Measurements from ENCODE around the gene ARHGAP44. TPM values are rescaled to one million over a fixed set of nuclear protein-coding genes. Genes with fewer than 3 reads are reported as not detected.

ARHGAP44 gene
- total and polyA plus RNA-seq, 2 donors (not counting 1 experiment from before 2014, with no cell fraction given) = 0.78 to 11.6 TPM

DNA sequence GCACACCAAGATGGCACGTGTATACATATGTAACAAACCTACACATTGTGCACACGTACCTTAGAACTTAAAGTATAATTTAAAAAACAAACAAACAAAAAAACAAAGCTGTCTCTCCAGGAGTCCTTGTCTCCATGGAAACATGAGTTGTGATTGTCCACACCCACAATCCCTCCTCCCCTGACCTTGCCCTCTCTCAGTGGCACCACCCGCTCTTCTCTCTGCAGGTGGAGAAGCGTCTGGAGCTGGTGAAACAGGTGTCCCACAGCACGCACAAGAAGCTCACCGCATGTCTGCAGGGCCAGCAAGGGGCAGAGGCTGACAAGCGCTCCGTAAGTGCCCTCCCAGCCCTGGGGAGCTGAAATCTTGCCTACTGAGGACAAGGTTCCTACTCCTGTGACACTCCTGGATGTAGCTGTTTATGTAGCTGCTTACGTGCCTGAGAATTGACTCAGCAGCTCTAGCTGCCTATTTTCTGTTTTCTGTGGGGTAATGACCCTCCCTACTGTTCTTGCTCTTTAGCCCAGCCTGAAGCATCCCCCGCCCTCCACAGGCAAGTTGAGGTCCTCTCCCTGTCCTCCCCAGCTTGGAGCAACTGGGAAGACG is 107.0 kb downstream of the ARHGAP44 start:
- no peak for DNase-seq
- POLR2A ChIA-PET = no interaction called here
- Mint-ChIP-seq H3K27me3 (no peaks in the 10 kb centered on the region), H3K4me3 (no peak overlapping the region), H3K4me1 (no peaks in the 10 kb centered on the region), H3K27ac (no peak overlapping the region), H3K9me3 (ENCODE audit: insufficient read depth) (no peaks in the 10 kb centered on the region)
- Histone ChIP-seq H3K4me3 (ENCODE audit: control extremely low read depth in 1 of 5, extremely low read depth in 1 of 5, insufficient read depth in 1 of 5, low read depth in 2 of 5, low read length in 4 of 5) (no peak overlapping the region), H2AFZ (ENCODE audit: insufficient read depth, low read depth, low read length, poor library complexity, severe bottlenecking) (no peak overlapping the region), H4K20me1 (ENCODE audit: control insufficient read depth, insufficient read depth, low read length, poor library complexity, severe bottlenecking) (no peaks in the 10 kb centered on the region), H3K4me2 (replicated peaks; ENCODE audit: low read depth, low read length, poor library complexity, severe bottlenecking) (no peak overlapping the region), H3K9ac (ENCODE audit: low read length) (no peak overlapping the region), H3K9me3 (ENCODE audit: control extremely low read depth in 1 of 3, control insufficient read depth in 2 of 3, insufficient read depth in 1 of 3, low read length in 2 of 3) (peaks cover 0 to 18% (median 3%) of the 10 kb centered on the region in 3 donors), H3K27ac (ENCODE audit: low read length in 2 of 2) (no peak overlapping the region), H3K4me1 (ENCODE audit: control insufficient read depth in 2 of 2, insufficient read depth in 2 of 2, low read length in 2 of 2) (no peaks in the 10 kb centered on the region), H3K36me3 (replicated peaks in 1 of 2; ENCODE audit: control extremely low read depth in 1 of 2, control insufficient read depth in 1 of 2, extremely low read depth in 1 of 2, insufficient read depth in 2 of 2, low read length in 1 of 2) (no peaks in the 10 kb centered on the region), H3K27me3 (replicated peaks in 1 of 4; ENCODE audit: control extremely low read depth in 1 of 4, control insufficient read depth in 3 of 4, insufficient read depth in 4 of 4, low read length in 3 of 4) (no peaks in the 10 kb centered on the region), H3K79me2 (ENCODE audit: control insufficient read depth, insufficient read depth, low read length) (no peaks in the 10 kb centered on the region)
- CTCF ChIA-PET = no interaction called here
- no peak for ATAC-seq (ENCODE audit: low read depth)
- intact Hi-C loops (cut with micrococcal nuclease) = no loop called here
- TF ChIP-seq, protein P1, sequence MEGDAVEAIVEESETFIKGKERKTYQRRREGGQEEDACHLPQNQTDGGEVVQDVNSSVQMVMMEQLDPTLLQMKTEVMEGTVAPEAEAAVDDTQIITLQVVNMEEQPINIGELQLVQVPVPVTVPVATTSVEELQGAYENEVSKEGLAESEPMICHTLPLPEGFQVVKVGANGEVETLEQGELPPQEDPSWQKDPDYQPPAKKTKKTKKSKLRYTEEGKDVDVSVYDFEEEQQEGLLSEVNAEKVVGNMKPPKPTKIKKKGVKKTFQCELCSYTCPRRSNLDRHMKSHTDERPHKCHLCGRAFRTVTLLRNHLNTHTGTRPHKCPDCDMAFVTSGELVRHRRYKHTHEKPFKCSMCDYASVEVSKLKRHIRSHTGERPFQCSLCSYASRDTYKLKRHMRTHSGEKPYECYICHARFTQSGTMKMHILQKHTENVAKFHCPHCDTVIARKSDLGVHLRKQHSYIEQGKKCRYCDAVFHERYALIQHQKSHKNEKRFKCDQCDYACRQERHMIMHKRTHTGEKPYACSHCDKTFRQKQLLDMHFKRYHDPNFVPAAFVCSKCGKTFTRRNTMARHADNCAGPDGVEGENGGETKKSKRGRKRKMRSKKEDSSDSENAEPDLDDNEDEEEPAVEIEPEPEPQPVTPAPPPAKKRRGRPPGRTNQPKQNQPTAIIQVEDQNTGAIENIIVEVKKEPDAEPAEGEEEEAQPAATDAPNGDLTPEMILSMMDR (IDR thresholded peaks at IDR 0.05) = no peak
- no peak for TF ChIP-seq EZH2 (IDR thresholded peaks at IDR 0.05; ENCODE audit: borderline replicate concordance, insufficient read depth, low read depth, low read length, poor library complexity, severe bottlenecking)
- 85% methylated on average over 9 of the region's 11 CpGs for WGBS (ENCODE audit: insufficient coverage)

DNA sequence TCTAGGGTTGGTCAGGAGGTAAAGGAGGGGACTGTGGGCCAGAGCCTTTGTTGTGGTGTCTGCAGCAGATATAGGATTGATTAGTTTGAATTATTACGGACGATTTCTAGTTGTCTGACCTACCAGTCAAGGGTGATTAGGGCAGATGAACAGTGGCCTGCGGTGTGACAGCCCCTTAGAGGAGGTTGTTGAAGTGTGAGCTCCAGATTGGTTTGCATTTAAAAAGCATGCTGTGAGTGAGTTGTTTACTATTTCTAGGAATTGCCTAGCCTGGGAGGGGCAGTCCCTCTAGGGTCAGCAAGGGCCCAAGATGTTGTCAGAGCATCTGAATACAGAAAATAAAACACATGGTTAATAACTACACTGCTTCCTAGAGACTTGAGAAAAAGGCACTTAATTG is 108.8 kb downstream of the ARHGAP44 start:
- H3K36me3 ChIP-seq (replicated peaks in 1 of 2; ENCODE audit: control extremely low read depth in 1 of 2, control insufficient read depth in 1 of 2, extremely low read depth in 1 of 2, insufficient read depth in 2 of 2, low read length in 1 of 2) = no peaks in the 10 kb centered on the region
- CTCF ChIA-PET = no interaction called here

More for the DNA sequence above, 108.8 kb downstream of the ARHGAP44 start:
- no peak overlapping the region for H3K4me2 ChIP-seq (replicated peaks; ENCODE audit: low read depth, low read length, poor library complexity, severe bottlenecking)
- no peaks in the 10 kb centered on the region for H4K20me1 ChIP-seq (ENCODE audit: control insufficient read depth, insufficient read depth, low read length, poor library complexity, severe bottlenecking)
- POLR2A ChIA-PET = no interaction called here
- peaks cover 0 to 12% (median 3%) of the 10 kb centered on the region in 3 donors for H3K9me3 ChIP-seq (ENCODE audit: control extremely low read depth in 1 of 3, control insufficient read depth in 2 of 3, insufficient read depth in 1 of 3, low read length in 2 of 3)
- Mint-ChIP-seq H3K27ac (no peak overlapping the region), H3K4me3 (no peak overlapping the region), H3K27me3 (no peaks in the 10 kb centered on the region), H3K9me3 (ENCODE audit: insufficient read depth) (no peaks in the 10 kb centered on the region), H3K4me1 (no peaks in the 10 kb centered on the region)
- 72% methylated on average over 3 of the region's 3 CpGs for WGBS (ENCODE audit: insufficient coverage)
- no peaks in the 10 kb centered on the region for H3K79me2 ChIP-seq (ENCODE audit: control insufficient read depth, insufficient read depth, low read length)
- H3K4me1 ChIP-seq (ENCODE audit: control insufficient read depth in 2 of 2, insufficient read depth in 2 of 2, low read length in 2 of 2) = no peaks in the 10 kb centered on the region
- no peak overlapping the region for H3K4me3 ChIP-seq (ENCODE audit: control extremely low read depth in 1 of 5, extremely low read depth in 1 of 5, insufficient read depth in 1 of 5, low read depth in 2 of 5, low read length in 4 of 5)
- H3K27me3 ChIP-seq (replicated peaks in 1 of 4; ENCODE audit: control extremely low read depth in 1 of 4, control insufficient read depth in 3 of 4, insufficient read depth in 4 of 4, low read length in 3 of 4) = no peaks in the 10 kb centered on the region
- intact Hi-C loops (cut with micrococcal nuclease) = no loop called here
- ATAC-seq (ENCODE audit: low read depth) (no peak), DNase-seq (no peak)
- H3K9ac ChIP-seq (ENCODE audit: low read length) = no peak overlapping the region
- no peak overlapping the region for H3K27ac ChIP-seq (ENCODE audit: low read length in 2 of 2)
- H2AFZ ChIP-seq (ENCODE audit: insufficient read depth, low read depth, low read length, poor library complexity, severe bottlenecking) = no peak overlapping the region
- TF ChIP-seq, protein P1 (IDR thresholded peaks at IDR 0.05) = no peak
- no peak for TF ChIP-seq EZH2 (IDR thresholded peaks at IDR 0.05; ENCODE audit: borderline replicate concordance, insufficient read depth, low read depth, low read length, poor library complexity, severe bottlenecking)

Measured in B cell (primary cell).